GM12878 (cell line): ENCODE data around the gene DKK3. TPM values are rescaled to one million over a fixed set of nuclear protein-coding genes. Genes with fewer than 3 reads are reported as not detected.

Experiments
- ATAC-seq: fragments of 200-7000 bp; cut with Tn5 transposase; 3 replicates; pipeline ENCODE4 v1.9.1; 2020; ENCODE audit warnings: mild to moderate bottlenecking, moderate library complexity
- BruUV-seq: library from RNA; stranded (reverse); fragments of 400-500 nt; replicated peaks from 2 replicates; lab custom pipeline; 2021; lab: Mats Ljungman, UMichigan
- CTCF ChIA-PET: fragments of 300-600 bp; sonication (Branson Sonifier 250); formaldehyde crosslinking; extraction: SDS; loops from one replicate; lab custom pipeline; 2021; ENCODE audit warnings: inconsistent platforms; lab: Yijun Ruan, JAX
- POLR2A ChIA-PET: fragments of 350-600 bp; formaldehyde crosslinking; extraction: SDS; loops from one replicate; lab custom pipeline; 2021; ENCODE audit warnings: inconsistent platforms; lab: Charles Lee
- RAD21 ChIA-PET: fragments of 300-600 bp; sonication (Branson Sonifier 250); formaldehyde crosslinking; loops from one replicate; lab custom pipeline; 2023; ENCODE audit warnings: antibody characterized with exemption; ENCODE audit not compliant: unreplicated experiment; lab: Charles Lee
- SMC1A ChIA-PET: fragments of 300-600 bp; sonication (Branson Sonifier 250); formaldehyde crosslinking; loops from one replicate; lab custom pipeline; 2023; ENCODE audit not compliant: unreplicated experiment, uncharacterized antibody; lab: Charles Lee
- DNase-seq: peaks from one replicate; pipeline ENCODE4 v3.0.0-alpha.2; 2011; ENCODE audit warnings: low read depth, low spot score
- FAIRE-seq: peaks from 3 replicates; lab custom pipeline; 2011; peaks lifted over from hg19 to GRCh38; lab: Jason Lieb, UNC
- H2AFZ ChIP-seq: 2 replicates; pipeline ENCODE4 v1.6.0; 2011; ENCODE audit warnings: low read depth, low read length, control low read depth; ENCODE audit not compliant: control insufficient read depth
- H3K27ac ChIP-seq: 2 replicates; pipeline ENCODE4 v1.5.1; 2011; ENCODE audit warnings: control low read depth; ENCODE audit not compliant: control insufficient read depth, insufficient read depth
- H3K27me3 ChIP-seq, 2 experiments: replicated peaks in 1 of 2; 2 replicates each; pipeline versions ENCODE4 v1.6.0 to v1.6.1; 2011; ENCODE audit warnings: low read length in 1 of 2; ENCODE audit not compliant: control insufficient read depth in 2 of 2, insufficient read depth in 2 of 2
- H3K36me3 ChIP-seq, 2 experiments: 2 replicates each; pipeline ENCODE4 v1.5.1; 2011; ENCODE audit warnings: low read length in 1 of 2; ENCODE audit not compliant: control insufficient read depth in 2 of 2, insufficient read depth in 2 of 2
- H3K4me1 ChIP-seq: 2 replicates; pipeline ENCODE4 v1.6.1; 2011; ENCODE audit warnings: mild to moderate bottlenecking, low read length, moderate library complexity, mixed read lengths; ENCODE audit not compliant: control insufficient read depth, insufficient read depth
- H3K4me2 ChIP-seq: 2 replicates; pipeline ENCODE4 v1.6.0; 2011; ENCODE audit warnings: control low read depth; ENCODE audit not compliant: control insufficient read depth, insufficient read depth
- H3K4me3 ChIP-seq: fragments of 200-600 bp; sonication (generic); 2 replicates; pipeline ENCODE4 v1.5.1; 2016
- H3K79me2 ChIP-seq: 2 replicates; pipeline ENCODE4 v1.6.0; 2011; ENCODE audit warnings: low read length; ENCODE audit not compliant: control insufficient read depth, insufficient read depth
- H3K9ac ChIP-seq: 2 replicates; pipeline ENCODE4 v1.8.0; 2011; ENCODE audit warnings: low read length, control low read depth, mixed read lengths; ENCODE audit not compliant: control insufficient read depth, insufficient read depth
- H3K9me3 ChIP-seq: replicated peaks from 3 replicates; pipeline ENCODE4 v1.5.1; 2011; ENCODE audit warnings: mild to moderate bottlenecking, low read length; ENCODE audit not compliant: control insufficient read depth, insufficient read depth
- H4K20me1 ChIP-seq: 2 replicates; pipeline ENCODE4 v1.6.0; 2011; ENCODE audit not compliant: control insufficient read depth, insufficient read depth
- ATF7 ChIP-seq: fragments of 450-650 bp; IDR thresholded peaks from 2 replicates; pipeline ENCODE4 v1.6.1; 2016; ENCODE audit warnings: low read depth, mild to moderate bottlenecking
- BCL3 ChIP-seq: IDR thresholded peaks from 2 replicates; pipeline ENCODE4 v1.6.1; 2011; ENCODE audit warnings: borderline replicate concordance, low read depth, mild to moderate bottlenecking, moderate library complexity, low read length; ENCODE audit not compliant: insufficient read depth, poor library complexity, severe bottlenecking
- CEBPB ChIP-seq, 2 experiments: fragments of 150-350 bp in 1 of 2; IDR thresholded peaks; 2 replicates each; pipeline ENCODE4 v1.6.1; 2012 to 2014; ENCODE audit warnings: low read depth in 2 of 2, low read length in 2 of 2, borderline replicate concordance in 1 of 2, inconsistent platforms in 1 of 2
- LARP7 ChIP-seq: fragments of 450-650 bp; IDR thresholded peaks from 2 replicates; pipeline ENCODE4 v1.6.1; 2017; ENCODE audit warnings: mild to moderate bottlenecking
- SMARCA5 ChIP-seq: fragments of 450-650 bp; IDR thresholded peaks from 2 replicates; pipeline ENCODE4 v1.6.1; 2017; ENCODE audit warnings: mild to moderate bottlenecking
- TBL1XR1 ChIP-seq: IDR thresholded peaks from 2 replicates; pipeline ENCODE4 v1.6.1; 2012; ENCODE audit warnings: low read depth, low read length, improper control_type of control experiment
- TCF12 ChIP-seq: IDR thresholded peaks from 2 replicates; pipeline ENCODE4 v1.6.1; 2011; ENCODE audit warnings: low read depth, mild to moderate bottlenecking, low read length
- ZNF274 ChIP-seq: IDR thresholded peaks from one replicate; pipeline ENCODE4 v1.8.0; 2011; ENCODE audit not compliant: insufficient read length, insufficient read depth
- WGBS: methylation state at CpG from one replicate; pipeline ENCODE4 v1.1.6; 2016; ENCODE audit warnings: low lambda C conversion rate; ENCODE audit not compliant: insufficient replicate concordance, insufficient coverage; ENCODE audit errors: missing lambda C conversion rate; 5-methylcytosine and 5-hydroxymethylcytosine counted together
- in situ Hi-C: fragments of 300-500 bp; cut with MboI; formaldehyde crosslinking; loops from 9 replicates; pipeline ENCODE4 v1.14.3; 2018; ENCODE audit warnings: mixed read lengths
- intact Hi-C: fragments of 100-400 bp; cut with micrococcal nuclease; formaldehyde crosslinking; loops from one replicate; pipeline ENCODE4 v1.14.2; 2022; ENCODE audit not compliant: unreplicated experiment
- polyA plus RNA-seq, 11 experiments: library from polyadenylated mRNA; depleted of rRNA in 4 of 11; unstranded in 6 of 11; stranded (reverse) in 5 of 11; fragments of >200 nt; fragmentation: Nextera tagmentation in 4 of 11; fragmentation: Illumina TruSeq in 1 of 11; extraction: Ambion mirVana in 4 of 11; extraction: Trizol in 1 of 11; gene quantifications; 1 replicate in 1 of 11; 2 replicates in 10 of 11; pipeline versions ENCODE4 v1.2.1 to v1.2.3, GENCODE V29; 2011 to 2016; ENCODE audit warnings: inconsistent platforms in 2 of 11, missing spikeins in 2 of 11, low read depth in 1 of 11
- total RNA-seq, 4 experiments: library from RNA; depleted of rRNA in 3 of 4; stranded (reverse); fragments of >200 nt in 3 of 4; fragmentation: Illumina TruSeq in 1 of 4; extraction: Trizol in 1 of 4; gene quantifications; 2 replicates each; pipeline versions ENCODE4 v1.2.1 to v1.2.3, GENCODE V29; 2013 to 2021

DKK3 gene
- total and polyA plus RNA-seq, 10 of the 15 experiments (the other 5 are each of a cell fraction or from before 2014, with no cell fraction given) = 0.07 to 0.16 (median 0.15) TPM; not detected in 7

DNA sequence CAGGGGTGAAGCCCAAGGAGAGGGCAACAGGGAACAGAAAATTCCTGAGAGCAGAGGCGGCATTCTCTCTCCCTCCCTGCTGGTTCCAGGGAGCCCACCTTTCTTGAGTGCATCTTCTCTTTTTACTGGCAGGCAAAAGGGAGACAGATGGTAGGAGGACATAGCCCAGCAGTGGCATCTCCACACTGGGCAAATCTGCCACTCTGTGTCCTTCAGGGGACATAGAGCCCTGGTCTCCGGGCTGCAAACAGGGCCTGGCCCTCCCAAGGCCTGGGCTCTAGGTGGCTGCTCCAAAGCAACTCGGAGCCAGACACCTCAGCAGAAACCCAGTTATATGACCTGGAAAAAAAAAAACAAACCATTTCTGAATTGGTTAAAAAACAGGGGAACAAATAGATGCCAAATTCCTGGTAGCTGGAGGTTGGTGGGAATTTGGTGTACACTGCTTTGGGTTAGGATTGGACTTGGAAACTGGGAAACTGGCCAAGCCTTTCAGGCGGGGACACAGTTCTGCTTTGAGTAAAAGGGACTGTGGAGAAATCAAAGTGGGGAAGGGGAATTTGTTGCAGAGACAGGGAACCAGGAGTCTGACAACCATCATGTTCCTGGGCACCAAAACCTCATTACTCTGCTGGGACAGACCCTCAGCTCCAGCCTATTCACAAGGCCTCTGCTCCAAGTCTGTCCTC is 23.6 kb upstream of the DKK3 start:
- Histone ChIP-seq H3K79me2 (no peaks in the 10 kb centered on the region), H3K27me3 (no peaks in the 10 kb centered on the region), H3K9me3 (no peaks in the 10 kb centered on the region), H3K36me3 (no peaks in the 10 kb centered on the region), H2AFZ (no peak overlapping the region), H3K4me2 (no peak overlapping the region), H4K20me1 (no peaks in the 10 kb centered on the region), H3K4me1 (peaks cover 3% of the 10 kb centered on the region; the same call in 1 of the 2 replicates), H3K27ac (no peak overlapping the region), H3K4me3 (no peak overlapping the region), H3K9ac (no peak overlapping the region)
- DNase-seq = no peak
- no peak for FAIRE-seq
- 28% methylated on average over 4 of the region's 4 CpGs for WGBS
- intact Hi-C loops (no loop called here), in situ Hi-C loops (no loop called here)
- SMC1A ChIA-PET = interaction anchor here (0.6 to 0.7 kb wide), 2 partner anchors 80 to 559 kb away, joined by 4 read pairs; no protein-coding TSS in a partner anchor
- no peak for TF ChIP-seq SMARCA5
- TF ChIP-seq ATF7 = no peak
- TF ChIP-seq ZNF274 = no peak
- TF ChIP-seq LARP7 = no peak
- no peak for TF ChIP-seq CEBPB (IDR thresholded peaks at IDR 0.05; ENCODE audit: borderline replicate concordance in 1 of 2, low read depth in 2 of 2, low read length in 2 of 2)
- RAD21 ChIA-PET = no interaction called here
- CTCF ChIA-PET = interaction anchor here (0.8 kb wide), 1 partner anchor 12 kb away, joined by 3 read pairs; no protein-coding TSS in a partner anchor
- ATAC-seq = no peak
- no TSS peak for BruUV-seq
- POLR2A ChIA-PET = no interaction called here

GRCh38 chr11:12029738-12030363 is 21.4 kb upstream of the DKK3 start:
- Histone ChIP-seq H3K27ac (no peak overlapping the region), H3K4me3 (no peak overlapping the region), H3K27me3 (no peaks in the 10 kb centered on the region), H3K4me1 (peaks cover 3% of the 10 kb centered on the region; the same call in 1 of the 2 replicates), H3K36me3 (no peaks in the 10 kb centered on the region), H3K79me2 (no peaks in the 10 kb centered on the region), H4K20me1 (no peaks in the 10 kb centered on the region), H3K9ac (no peak overlapping the region), H3K9me3 (peaks cover 1% of the 10 kb centered on the region; the same call in 1 of the 3 replicates), H3K4me2 (no peak overlapping the region), H2AFZ (no peak overlapping the region)
- TF ChIP-seq TBL1XR1 (no peak), BCL3 (no peak), TCF12 (no peak)
- FAIRE-seq = no peak
- 28% methylated on average over 5 of the region's 5 CpGs for WGBS
- in situ Hi-C loops (no loop called here), intact Hi-C loops (no loop called here)
- SMC1A ChIA-PET = no interaction called here
- CTCF ChIA-PET = no interaction called here
- RAD21 ChIA-PET = no interaction called here
- POLR2A ChIA-PET = no interaction called here
- BruUV-seq = no TSS peak
- ATAC-seq = no peak
- DNase-seq = no peak
